ENCODE results near the gene GALM.

DNA sequence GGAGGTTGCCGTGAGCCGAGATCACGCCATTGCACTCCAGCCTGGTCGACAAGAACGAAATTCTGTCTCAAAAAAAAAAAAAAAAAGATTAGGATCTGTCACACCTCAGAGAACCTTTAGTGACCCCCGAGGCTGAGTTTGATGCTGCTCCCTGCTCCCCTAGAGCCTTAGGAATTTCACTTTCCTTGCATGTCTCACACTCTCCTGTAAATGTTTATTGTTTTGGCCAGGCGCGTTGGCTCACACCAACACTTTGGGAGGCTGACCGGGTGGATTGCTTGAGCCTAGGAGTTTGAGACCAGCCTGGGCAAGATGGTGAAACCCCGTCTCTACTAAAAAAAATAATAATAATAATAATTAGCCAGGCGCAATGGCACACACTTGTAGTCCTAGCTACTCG, 53.8 kb downstream of the GALM start:
- TF ChIP-seq, protein P1, sequence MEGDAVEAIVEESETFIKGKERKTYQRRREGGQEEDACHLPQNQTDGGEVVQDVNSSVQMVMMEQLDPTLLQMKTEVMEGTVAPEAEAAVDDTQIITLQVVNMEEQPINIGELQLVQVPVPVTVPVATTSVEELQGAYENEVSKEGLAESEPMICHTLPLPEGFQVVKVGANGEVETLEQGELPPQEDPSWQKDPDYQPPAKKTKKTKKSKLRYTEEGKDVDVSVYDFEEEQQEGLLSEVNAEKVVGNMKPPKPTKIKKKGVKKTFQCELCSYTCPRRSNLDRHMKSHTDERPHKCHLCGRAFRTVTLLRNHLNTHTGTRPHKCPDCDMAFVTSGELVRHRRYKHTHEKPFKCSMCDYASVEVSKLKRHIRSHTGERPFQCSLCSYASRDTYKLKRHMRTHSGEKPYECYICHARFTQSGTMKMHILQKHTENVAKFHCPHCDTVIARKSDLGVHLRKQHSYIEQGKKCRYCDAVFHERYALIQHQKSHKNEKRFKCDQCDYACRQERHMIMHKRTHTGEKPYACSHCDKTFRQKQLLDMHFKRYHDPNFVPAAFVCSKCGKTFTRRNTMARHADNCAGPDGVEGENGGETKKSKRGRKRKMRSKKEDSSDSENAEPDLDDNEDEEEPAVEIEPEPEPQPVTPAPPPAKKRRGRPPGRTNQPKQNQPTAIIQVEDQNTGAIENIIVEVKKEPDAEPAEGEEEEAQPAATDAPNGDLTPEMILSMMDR (IDR thresholded peaks at IDR 0.05): no peak
- TF ChIP-seq POLR2A (IDR thresholded peaks at IDR 0.05): no peak

All from uterus (tissue), 2 donors.